Mucosa of gallbladder (tissue), 1 donor: ENCODE data around the gene WDFY1. TPM values are rescaled to one million over a fixed set of nuclear protein-coding genes. Genes with fewer than 3 reads are reported as not detected.
A peak's percentile ranks its signal among the peaks of the same experiment; 100 is the strongest.

Experiments used
- DNase-seq: peaks from one replicate; pipeline ENCODE4 v3.0.0-alpha.2; 2020; ENCODE audit warnings: low spot score
- total RNA-seq: library from RNA; stranded (reverse); gene quantifications from one replicate; pipeline ENCODE4 v1.2.1, GENCODE V29; 2021
- donor health status: DM: no; HTN: no; CAD: no.

The WDFY1 gene
- total RNA-seq, 1 donor from 2014 or later, result 51.9 TPM

DNA sequence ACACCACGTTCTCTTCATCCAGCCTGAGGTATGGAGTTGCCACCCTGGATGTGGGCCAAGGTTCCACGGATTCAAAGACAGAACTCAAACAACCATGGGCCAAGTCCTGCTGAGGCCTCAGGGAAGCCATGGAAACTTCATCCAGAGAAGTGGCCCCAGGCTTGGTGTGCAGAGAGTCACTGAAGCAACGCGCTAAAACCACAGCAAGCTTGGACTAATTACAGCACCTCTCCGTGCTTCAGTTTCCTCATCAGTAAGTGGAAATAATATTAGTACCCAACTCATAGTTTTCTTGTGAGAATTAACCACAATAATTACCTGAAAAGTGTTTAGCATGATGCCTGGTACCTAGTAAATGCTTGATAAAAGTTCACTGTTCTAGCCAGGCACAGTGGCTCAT, 88.6 kb downstream of the WDFY1 start:
- no peak for DNase-seq

DNA sequence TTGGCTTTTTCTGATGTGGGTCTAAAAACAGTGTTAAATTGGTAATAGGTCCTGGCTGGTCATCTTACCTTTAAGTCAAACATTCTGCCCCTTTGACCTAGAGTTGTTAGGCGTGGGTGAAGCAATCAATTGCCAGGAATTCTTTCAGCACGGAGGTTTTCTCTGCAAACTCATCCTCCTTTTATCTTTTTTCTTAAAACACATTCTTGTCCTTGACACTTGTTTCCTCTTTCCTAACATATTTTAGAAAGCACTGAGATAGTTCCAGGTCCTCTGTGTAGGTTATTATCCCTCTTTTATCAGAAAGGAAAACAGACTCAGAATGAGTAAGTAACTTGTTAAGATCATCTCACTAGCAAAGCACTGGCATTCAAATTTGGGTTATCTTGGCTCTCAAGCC, 89.1 kb downstream of the WDFY1 start:
- no peak for DNase-seq

DNA sequence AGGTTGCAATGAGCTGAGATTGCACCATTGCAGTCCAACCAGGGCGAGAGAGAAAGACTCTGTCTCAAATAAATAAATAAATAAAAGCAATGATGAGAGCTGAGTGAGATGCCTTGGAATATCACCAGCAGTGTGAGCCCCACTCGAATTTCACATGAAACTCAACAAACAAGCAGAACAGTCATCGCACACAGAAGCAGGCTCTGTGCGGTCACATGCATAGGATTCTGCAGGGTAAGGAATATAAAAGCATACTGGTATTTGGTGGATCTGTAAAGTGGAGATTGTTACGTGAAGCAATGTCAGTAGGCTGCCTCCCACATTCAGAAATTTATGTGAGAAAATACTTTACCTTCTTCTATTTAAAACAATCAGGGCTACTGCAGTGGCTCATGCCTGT, 89.7 kb downstream of the WDFY1 start:
- DNase-seq, result no peak

DNA sequence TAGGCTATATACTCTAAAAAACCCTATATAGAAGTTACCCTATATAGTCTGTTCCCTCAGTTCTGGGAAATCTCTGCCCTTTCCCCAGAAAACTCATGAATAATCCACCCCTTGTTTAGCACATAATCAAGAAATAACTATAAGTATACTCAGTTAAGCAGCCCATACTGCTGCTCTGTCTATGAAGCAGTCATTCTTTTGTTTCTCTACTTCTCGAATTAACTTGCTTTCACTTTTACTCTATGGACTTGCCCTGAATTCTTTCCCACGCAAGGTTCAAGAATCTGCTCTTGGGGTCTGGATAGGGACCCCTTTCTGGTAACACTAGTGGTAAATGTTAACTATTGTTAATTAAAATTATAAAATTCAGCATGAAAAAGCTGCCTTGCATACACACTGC, 90.4 kb downstream of the WDFY1 start:
- DNase-seq, result no peak

GRCh38 chr2:223853425-223853837, 91.7 kb downstream of the WDFY1 start:
- no peak for DNase-seq

- DNase-seq, result peak; percentile 54
These were observed 92.8 kb downstream of the WDFY1 start for GRCh38 chr2:223852281-223852795.

DNA sequence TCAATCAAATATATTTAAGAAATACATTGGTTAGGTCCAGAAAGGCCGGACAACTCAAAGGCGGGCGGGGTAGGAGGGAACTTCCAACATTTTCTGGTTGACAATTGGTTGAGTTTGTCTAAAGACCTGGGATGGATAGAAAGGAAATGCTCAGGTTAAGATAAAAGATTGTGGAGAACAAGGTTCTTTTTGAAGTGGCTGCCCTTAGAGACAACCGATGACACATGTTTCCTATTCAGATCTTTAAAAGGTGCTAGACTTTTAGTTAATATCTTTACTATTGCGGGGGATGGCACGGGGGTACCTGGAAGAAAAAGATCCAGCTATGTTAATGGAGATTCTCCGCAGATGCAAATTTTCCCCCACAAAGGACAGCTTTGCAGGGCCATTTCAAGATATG, 97.7 kb downstream of the WDFY1 start:
- no peak for DNase-seq

DNA sequence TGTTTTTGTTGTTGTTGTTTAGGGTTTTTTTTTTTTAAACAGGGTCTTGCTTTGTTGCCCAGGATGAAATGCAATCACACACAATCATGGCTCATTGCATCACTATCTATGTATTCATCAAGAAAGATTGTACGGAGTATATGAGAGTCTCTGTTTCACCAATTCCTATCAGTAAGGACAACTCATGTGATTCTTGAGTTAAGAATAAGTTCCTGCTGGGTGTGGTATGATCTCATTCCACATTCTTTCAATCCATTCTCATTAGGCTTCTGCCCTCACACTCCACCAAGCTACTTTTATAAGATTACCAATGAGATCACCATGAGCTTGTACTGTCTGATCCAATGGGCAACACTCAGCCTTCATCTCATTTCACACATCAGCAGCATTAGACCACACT, 98.6 kb downstream of the WDFY1 start:
- no peak for DNase-seq

DNA sequence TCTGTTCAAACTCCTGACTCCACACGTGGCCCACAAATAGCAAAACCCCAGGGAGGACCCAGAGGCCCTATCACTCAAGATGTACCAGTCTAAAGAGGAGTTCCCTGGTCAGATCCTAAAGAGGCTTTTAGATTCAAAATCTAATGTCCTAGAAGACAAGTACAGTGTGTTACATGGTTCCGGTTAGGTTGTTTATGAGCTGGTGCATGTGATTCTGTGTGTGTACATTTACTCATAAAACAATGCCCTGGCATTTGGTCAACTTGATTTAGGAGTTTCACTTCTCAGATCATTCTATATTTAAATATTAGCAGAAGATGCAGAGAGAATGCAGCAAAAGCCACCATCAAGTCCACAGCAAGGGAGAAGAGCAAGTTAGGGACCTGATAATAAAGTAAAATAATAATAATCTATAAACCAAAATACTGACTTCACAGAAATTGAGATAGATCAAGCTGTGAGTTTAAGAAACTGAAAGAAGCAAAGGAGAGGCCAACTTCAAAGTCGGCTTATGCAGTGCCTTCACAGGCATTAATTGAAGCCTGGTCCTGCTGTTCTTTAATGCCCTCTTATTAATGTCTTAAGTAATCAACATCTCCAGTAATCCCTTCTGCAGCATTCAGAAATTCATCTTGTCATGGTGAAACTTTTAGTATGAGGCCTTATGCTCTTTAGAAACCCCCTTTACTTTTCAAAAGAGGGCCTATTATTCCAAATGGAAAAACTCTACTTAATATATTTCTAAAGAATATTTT, 103.5 kb downstream of the WDFY1 start:
- DNase-seq, result peak; percentile 27

GRCh38 chr2:223837287-223838061, 107.7 kb downstream of the WDFY1 start, which contains the start of gene AP1S3:
TSS of gene AP1S3 (minus strand) at chr2:223837582. CDS start at chr2:223837450, 132 bp downstream.
- DNase-seq, result peak; percentile 87

DNA sequence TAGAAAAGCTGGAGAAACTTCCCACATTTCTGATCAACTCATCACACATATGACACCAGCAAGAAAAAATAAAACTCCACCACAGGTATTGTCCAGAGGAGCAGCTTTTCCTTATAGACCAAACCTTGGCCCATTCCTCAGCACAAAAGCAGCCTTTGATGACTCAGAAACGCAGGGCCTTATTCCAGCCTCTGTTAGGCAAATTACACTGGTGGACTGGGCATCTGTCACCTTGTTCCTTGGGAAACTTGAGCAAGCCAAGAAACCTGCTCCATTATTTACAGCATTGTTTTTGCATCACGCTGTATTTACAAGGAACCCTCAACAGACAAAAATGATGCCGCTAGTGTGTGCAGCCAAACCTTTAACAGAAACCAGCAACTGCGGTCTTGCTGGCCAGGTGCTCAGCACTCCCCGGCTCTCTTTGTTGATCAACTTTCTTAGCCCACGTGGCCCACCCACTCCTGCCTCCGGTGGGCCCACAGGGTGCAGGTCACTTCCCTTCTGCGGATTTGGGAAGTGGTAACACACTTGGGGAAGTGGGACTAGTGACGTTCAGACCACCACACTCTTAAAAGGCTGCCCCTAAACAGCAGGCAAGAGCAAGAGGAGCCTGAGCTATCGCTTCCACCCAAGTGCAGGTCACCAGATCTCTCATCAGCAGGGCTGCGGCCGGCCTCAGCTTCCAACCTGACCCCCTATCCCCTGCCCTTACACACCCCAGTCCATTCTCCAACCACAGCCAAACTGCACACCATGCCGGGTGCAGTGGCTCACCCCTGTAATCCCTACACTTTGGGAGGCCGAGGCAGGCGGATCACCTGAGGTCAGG, 109.2 kb downstream of the WDFY1 start:
- peak; percentile 32 for DNase-seq

DNA sequence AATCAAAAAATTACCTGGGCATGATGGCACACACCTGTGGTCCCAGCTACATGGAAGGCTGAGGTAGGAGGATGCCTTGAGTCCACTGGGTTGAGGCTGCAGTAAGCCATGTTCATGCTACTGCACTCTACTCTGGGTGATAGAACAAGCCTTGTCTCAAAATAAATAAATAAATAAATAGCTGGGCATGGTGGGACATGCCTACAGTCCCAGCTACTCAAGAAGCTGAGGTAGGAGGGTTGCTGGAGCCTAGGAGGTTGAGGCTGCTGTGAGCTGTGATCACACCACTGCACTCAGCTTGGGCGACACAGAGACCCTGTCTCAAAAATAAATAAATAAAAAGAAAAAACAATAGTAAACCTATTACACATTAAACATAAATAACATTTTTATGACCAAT, 110.7 kb downstream of the WDFY1 start:
- DNase-seq, result no peak

DNA sequence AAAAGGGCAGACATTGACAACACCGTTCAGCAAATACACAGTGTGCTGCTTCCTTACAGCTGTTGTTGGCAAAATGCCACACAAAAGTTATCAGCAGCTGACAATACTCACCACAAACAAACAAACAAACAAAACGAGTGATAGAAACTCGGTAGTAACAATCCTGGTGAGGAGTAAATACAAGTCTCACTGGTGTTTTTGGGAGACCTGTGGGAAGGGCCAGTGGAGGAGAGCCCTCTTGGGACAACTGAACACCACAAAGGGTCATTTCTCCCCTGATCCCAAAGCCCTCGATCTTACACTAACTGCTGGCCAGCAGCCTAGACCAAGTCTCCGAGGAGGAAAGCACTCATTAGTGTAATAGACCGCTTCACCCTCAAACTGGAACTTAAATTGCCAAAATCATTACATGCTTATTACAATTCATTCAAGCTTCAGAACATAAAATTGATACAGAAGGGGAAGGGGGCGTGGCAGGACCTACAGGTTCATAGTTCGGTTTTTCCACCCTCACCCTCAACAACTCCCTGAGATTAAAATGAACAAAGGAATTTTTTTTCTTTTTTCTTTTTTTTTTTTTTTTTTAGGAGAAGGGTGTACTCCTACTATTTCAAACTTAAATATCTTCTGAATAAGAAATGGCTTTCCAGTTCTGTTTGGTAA, 112.8 kb downstream of the WDFY1 start:
- DNase-seq, result no peak

DNA sequence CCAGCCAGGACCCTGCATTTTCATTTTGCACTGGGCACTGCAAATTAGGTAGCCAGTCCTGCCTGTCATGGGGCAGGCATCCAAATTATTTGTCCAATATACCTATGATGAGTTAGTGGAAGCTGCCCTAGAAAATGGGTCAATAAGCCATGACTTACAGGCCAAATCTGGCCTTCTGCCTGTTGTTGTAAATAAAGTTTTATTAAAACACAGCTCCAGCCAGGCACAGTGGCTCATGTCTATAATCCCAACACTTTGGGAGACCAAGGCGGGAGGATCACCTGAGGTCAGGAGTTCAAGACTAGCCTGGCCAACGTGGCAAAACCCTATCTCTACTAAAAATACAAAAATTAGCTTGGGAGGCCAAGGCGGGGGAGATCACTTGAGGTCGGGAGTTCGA, 116.0 kb downstream of the WDFY1 start:
- DNase-seq, result no peak

DNA sequence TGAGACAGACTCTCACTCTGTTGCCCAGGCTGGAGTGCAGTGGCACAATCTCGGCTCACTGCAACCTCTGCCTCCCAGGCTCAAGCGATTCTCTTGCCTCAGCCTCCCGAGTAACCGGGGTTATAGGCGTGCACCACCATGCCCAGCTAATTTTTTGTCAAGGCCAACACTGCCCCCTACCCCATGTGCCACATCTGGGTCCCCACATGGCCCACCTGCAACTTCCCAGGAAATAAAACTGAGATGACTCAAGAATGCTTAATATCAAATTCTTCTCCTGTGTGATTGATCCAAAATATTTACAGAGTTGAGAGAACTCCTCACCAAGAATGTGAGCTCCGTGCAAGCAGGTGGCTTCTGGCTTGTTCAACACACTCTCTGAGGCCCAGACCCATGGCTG, 116.8 kb downstream of the WDFY1 start:
- DNase-seq, result no peak

DNA sequence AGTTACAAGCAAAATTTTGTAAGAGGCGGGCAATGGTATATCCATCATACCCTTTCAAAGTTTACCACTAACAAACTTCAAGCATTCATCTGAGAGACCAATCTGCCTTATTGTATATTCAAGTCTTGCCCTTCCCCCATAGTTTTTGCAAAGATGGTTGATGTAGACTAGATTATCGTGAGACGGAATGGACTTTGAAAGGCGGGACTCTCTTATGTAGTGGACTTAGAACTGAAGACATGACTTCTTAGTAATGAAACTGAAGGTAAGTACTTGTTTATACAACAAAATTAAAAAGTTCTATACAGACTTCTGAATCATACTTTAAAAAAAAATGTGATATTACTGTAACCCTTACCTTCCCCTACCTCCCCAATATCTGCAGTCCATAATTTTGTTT, 118.1 kb downstream of the WDFY1 start:
- DNase-seq, result no peak

Other genes starting within 250 kb of the WDFY1 start
- 43.3 TPM for gene AP1S3, start 107.8 kb downstream of the WDFY1 start, total RNA-seq
- gene MRPL44, start 12.1 kb upstream of the WDFY1 start, total RNA-seq, result 26.5 TPM
- gene SERPINE2, start 94.0 kb upstream of the WDFY1 start, total RNA-seq, result 32.5 TPM